NCI-H524 (cell line): ENCODE measurements around the gene RBM4B.
"Not testable (repeated sequence)": the region's sequence is repeated elsewhere in the genome, so short reads cannot be mapped to it uniquely, and the experiment has no call there.

Experiments used
- DNase-seq, 2 experiments: peaks; one replicate each; lab custom pipeline; 2025; lab: John Stamatoyannopoulos, UW

RBM4B gene

GRCh38 chr11:66641834-66642233 lies 35.9 kb downstream of the RBM4B start:
- no peak for DNase-seq

DNA sequence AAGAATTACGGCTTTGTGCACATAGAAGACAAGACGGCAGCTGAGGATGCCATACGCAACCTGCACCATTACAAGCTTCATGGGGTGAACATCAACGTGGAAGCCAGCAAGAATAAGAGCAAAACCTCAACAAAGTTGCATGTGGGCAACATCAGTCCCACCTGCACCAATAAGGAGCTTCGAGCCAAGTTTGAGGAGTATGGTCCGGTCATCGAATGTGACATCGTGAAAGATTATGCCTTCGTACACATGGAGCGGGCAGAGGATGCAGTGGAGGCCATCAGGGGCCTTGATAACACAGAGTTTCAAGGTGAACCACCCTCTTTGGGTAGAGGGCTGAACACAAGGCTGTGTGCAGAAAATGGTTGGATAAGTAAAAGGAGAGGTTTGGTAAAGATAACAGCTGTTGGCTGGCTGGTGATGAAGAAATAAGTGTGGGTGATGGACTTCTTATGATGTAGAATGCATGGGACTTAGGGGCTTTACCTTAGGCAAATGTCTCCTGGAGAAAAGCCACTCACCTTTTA lies 37.8 kb downstream of the RBM4B start:
- not testable (repeated sequence) for DNase-seq

GRCh38 chr11:66639066-66639813 lies 38.4 kb downstream of the RBM4B start:
- no peak for DNase-seq

DNA sequence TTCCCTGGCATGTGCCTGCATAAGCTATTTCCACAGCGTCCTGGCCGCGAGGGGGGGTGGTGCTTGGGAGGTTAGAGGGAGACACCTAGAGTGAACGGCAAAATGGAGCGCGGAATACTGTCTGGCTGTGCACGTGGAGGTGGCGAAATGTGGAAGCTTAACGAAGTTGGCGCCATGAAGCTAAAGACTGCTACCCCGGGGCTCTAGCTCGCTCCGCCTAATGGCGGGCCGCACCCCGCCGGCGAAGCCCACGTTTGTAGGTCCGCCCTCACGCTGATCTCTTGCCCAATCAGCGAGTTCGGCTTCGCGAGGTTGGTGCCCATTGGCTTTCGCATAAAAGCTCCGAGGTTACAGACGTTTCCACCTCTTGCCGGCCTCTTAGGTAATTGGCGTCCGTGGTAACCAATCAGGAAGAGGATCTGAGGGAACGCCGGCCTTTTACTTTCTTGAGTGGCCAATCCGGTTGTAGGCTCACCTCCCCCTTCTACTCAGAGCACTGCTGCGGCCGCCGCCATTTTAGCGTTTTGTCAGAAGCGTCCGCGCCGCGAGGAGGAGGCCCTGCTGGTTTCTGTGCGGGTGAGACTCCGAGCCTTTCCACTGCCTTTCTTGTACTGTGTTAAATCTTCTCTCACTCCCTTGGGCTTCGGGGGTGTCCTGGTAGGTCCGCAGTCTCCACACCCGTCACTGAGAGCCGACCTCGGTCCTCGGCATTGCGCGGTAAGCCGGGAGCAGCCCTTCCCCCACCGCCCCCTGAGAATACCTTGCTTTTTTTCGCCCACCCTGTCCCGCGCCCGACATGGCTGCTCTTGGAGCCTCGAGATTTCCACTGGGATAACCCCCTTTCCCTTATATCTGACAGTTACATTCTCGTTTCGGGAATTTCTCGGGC lies 39.3 kb downstream of the RBM4B start, which contains the start of gene RBM4:
Gene RBM4, plus strand, starts transcription at position 527 of the 889 bp plus-strand sequence. CDS start 1,009 bp downstream, outside the sequence.
- DNase-seq = peak; percentile 98 to 100

DNA sequence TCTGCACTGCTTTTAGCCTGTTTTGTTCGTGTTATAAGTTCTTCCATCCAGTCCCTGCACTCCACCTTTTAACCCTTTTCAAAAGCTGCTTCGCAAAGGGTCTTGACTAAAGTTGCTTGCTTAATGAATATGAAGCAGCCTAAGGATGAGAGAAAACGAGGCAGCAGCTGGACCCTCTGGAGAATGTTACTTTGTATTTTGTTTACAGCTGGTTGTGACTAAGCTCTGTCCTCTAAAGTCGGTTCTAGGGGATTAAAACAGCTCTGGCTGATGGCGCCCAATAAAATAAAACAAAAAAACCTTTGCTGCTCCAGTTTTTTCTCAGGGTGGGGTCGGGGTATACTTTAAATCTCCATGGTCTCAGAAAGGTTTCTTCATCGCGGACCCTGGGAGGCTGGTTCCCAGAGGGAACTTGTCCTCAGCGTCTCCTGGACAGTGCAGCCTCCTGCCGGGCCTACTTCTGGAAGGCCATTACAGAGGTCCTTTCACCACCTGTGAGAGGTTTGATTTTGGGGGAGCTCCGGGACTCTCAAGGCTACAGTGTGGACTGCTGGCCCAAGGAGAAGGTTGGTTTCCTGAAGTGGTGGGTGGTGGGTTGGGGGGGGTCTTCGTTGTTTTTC lies 40.0 kb downstream of the RBM4B start:
- peak; percentile 26 to 40 for DNase-seq

GRCh38 chr11:66636411-66636810 lies 41.3 kb downstream of the RBM4B start:
- DNase-seq = no peak

DNA sequence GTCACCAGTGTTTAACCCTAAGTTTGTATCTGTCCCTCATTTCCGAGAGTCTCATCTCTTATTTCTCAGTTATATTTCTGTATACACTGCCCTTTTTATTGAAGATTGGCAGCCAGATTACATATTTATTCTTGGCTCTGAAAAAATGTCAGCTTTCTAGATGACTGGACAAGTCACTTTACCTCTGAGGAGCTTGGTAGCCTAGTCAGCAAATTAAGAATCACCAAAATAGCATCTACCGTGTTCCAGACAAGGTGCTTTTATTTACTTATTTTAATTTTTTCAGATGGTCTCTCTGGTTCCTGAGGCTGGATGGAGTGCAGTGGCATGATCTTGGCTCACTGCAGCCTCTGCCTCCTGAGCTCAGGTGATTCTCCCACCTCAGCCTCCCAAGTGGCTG lies 44.7 kb downstream of the RBM4B start:
- DNase-seq = no peak

GRCh38 chr11:66631883-66632282 lies 45.8 kb downstream of the RBM4B start:
- DNase-seq = no peak

DNA sequence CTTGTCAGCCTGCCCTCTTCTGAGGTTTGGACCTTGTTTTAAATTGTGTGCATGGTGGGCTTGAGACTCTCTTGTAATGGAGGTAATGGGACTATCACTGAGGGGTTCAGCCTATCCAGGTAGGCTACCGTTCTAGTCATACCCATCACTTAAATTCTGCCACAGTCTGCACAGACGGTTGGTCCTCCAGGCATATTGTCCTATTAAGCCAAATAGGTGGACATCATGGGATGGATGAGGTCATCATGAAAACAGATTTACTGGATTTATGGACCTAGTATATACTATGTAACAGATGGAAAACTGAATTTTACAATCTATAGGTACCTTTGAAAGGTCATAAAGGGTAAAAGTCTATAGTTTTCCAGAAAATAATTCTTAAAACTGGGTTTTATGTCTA lies 48.3 kb downstream of the RBM4B start:
- DNase-seq = no peak

DNA sequence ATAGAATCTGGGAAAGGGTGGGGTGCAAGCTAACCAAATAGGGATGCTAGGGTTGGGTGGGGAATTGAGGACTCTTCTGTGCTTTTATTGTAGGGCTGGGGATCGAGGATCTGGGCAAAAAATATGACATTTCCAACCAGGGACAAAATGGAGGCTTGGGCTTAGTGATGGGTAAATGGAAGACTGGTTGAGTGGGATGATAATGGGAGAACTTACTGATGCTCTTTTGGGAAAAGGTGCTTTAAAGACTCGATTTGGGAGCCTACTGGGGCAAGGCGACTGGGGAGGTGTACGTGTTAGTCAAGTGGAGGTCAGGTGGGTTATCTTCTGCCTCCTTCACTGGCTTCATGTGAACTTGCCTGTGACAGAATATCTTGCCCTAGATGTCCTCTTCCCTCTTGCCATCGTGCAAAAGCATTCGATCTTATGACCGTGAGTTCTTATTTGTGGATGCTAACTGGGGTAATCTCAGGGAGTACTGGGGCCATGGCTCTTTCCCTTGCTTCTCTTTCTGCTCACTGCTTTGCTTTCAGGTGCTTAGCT lies 49.6 kb downstream of the RBM4B start:
- no peak for DNase-seq

DNA sequence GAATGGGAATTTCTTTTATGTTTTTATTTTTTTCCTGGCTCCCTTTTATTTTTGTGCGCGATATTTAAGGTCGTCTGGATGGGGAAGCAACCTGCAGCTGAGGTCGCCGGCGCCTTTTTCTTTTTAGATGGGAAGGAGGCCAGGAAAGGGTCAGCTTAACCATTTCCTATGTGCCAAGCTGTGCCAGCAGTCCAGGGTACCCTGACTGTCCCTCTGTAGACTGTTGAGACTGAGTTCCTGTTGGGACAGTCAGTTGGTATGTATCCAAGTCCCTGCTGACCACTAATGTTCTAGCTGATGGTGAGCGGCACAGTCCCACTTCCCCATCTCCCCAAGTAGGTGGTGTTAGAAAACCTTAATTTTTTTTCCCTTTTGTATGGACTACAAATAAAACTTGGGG lies 50.8 kb downstream of the RBM4B start:
- DNase-seq = no peak

GRCh38 chr11:66626382-66626781 lies 51.3 kb downstream of the RBM4B start:
- DNase-seq = no peak

DNA sequence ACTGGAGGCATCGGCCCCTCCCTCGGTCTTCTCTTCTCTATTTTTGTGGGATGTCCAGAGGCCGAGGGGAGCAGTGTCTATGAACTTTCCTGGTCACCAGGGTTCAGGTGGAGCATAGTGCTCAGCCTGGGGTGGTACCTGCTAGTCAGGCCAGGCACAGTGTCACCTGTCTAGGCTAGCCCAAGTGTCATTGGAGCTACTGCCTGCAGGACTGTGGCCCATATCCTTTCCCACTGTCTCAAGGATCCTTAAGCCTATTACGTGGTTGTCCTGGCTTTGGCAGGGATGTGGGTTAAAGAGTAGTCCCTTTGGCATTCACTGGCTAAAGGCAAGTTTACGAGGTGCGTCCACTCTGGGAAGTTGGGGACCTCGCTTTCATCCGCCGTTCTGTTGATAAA lies 51.9 kb downstream of the RBM4B start:
- DNase-seq = no peak

- DNase-seq = no peak
Observed at GRCh38 chr11:66625041-66625751, 52.5 kb downstream of the RBM4B start.

GRCh38 chr11:66624450-66624849 lies 53.2 kb downstream of the RBM4B start:
- peak; percentile 45 to 62 for DNase-seq

- DNase-seq = no peak
Observed at GRCh38 chr11:66619080-66619554, 58.6 kb downstream of the RBM4B start.

GRCh38 chr11:66617155-66617834 lies 60.4 kb downstream of the RBM4B start:
- DNase-seq = no peak

DNA sequence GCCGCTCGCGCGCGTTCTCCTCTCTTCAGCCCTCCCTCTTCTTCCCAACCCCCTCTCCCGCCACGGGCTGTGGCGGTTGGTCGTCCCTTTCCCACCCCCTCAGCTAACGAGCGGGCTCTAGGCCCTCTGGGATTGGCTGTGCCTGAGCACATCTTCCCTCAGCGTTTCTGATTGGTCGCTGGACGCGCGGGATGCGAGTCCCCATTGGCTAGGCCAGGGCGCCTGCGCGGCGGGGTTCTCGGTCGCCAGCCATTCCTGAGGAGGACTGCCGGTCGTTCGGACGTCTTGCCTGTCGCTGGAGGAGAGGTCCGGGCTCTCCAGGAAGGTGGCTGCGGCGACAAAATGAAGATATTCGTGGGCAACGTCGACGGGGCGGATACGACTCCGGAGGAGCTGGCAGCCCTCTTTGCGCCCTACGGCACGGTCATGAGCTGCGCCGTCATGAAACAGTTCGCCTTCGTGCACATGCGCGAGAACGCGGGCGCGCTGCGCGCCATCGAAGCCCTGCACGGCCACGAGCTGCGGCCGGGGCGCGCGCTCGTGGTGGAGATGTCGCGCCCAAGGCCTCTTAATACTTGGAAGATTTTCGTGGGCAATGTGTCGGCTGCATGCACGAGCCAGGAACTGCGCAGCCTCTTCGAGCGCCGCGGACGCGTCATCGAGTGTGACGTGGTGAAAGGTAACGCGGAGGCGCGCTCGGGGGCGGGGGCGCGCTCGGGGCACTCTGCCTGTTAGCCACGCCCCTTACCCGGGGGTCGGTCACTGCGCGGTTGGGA lies 61.1 kb downstream of the RBM4B start, which contains the start of gene RBM14:
Gene RBM14, plus strand, starts transcription at position 252 of the 776 bp plus-strand sequence. Its CDS starts 91 bp downstream, at position 343.
- DNase-seq = peak; percentile 99
